Gastrocnemius medialis (tissue), 4 donors: ENCODE data around the gene CHI3L1.

ENCODE experiments used
- POLR2A ChIP-seq, 2 donors: fragments of 450-650 bp; IDR thresholded peaks; one replicate each; pipeline ENCODE4 v1.6.1; 2017; ENCODE audit warnings: antibody characterized with exemption in 2 of 2, mild to moderate bottlenecking in 2 of 2, moderate library complexity in 2 of 2
- TF ChIP-seq, protein P1 (sequence below), 5 experiments: fragments of 450-650 bp in 3 of 5; fragments of 200-600 bp in 2 of 5; sonication (generic) in 2 of 5; IDR thresholded peaks in 4 of 5; conservative IDR thresholded peaks in 1 of 5; 1 replicate in 4 of 5; 2 replicates in 1 of 5; pipeline ENCODE4 v1.5.1; 2016 to 2019; ENCODE audit warnings: antibody characterized with exemption in 5 of 5, mild to moderate bottlenecking in 3 of 5, moderate library complexity in 3 of 5

DNA sequence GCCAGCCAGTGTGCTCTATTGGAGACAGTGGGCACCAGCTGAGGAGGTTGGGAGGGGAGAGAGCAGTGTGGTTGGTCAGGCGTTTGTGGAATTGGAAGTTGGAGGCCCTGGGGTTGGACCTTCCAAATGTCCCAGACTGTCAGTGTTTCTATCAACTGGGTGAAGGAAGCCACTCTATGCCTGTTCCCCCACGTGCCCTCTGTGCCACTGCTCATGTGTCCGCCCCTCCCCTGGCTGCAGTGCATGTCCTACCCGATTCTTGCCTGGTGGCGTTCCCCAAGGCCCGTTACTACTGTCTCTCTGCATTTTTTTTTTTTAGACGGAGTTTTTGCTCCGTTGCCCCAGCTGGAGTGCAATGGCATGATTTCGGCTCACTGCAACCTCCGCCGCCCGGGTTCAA lies 37.9 kb downstream of the CHI3L1 start:
- TF ChIP-seq, protein P1, sequence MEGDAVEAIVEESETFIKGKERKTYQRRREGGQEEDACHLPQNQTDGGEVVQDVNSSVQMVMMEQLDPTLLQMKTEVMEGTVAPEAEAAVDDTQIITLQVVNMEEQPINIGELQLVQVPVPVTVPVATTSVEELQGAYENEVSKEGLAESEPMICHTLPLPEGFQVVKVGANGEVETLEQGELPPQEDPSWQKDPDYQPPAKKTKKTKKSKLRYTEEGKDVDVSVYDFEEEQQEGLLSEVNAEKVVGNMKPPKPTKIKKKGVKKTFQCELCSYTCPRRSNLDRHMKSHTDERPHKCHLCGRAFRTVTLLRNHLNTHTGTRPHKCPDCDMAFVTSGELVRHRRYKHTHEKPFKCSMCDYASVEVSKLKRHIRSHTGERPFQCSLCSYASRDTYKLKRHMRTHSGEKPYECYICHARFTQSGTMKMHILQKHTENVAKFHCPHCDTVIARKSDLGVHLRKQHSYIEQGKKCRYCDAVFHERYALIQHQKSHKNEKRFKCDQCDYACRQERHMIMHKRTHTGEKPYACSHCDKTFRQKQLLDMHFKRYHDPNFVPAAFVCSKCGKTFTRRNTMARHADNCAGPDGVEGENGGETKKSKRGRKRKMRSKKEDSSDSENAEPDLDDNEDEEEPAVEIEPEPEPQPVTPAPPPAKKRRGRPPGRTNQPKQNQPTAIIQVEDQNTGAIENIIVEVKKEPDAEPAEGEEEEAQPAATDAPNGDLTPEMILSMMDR (IDR thresholded peaks at IDR 0.05 in 4 of 5, conservative IDR thresholded peaks at IDR 0.05 in 1 of 5), result no peak
- TF ChIP-seq POLR2A (IDR thresholded peaks at IDR 0.05), result no peak
